ENCODE measurements around the gene GALNT17.

GRCh38 chr7:71155236-71155635, 23.3 kb downstream of the GALNT17 start:
- no peak for TF ChIP-seq CTCF (IDR thresholded peaks at IDR 0.05)
- TF ChIP-seq POLR2A (IDR thresholded peaks at IDR 0.05) = no peak
